Measurements from ENCODE around the gene SPTBN2.
"Not testable (repeated sequence)": the region's sequence is repeated elsewhere in the genome, so short reads cannot be mapped to it uniquely, and the experiment has no call there.

Gene SPTBN2

GRCh38 chr11:66724167-66724566 lies 4.8 kb downstream of the SPTBN2 start:
- DNase-seq (ENCODE audit: low read depth in 2 of 2) = not testable (repeated sequence)

DNA sequence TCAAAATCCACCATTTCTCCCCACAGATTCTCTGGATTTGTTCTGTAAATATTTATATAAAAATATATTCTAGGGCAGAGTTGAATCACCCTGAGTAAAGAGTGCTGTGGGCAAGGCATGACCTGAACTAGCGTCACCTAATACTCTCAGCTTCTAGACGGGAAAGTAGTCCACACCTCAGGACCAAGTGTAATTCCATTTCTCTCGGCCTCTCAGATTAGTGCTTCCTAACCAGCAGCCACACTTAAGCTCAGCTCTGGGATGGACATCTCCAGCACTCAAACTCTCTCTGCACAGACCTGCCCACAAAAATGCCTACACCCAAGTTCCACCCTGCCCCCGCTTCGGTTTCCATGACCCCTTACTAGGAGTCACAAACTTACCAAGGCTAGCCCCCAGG lies 5.3 kb downstream of the SPTBN2 start:
- no peak for DNase-seq (ENCODE audit: low read depth in 2 of 2)

GRCh38 chr11:66722745-66723651 lies 6.0 kb downstream of the SPTBN2 start:
- DNase-seq (ENCODE audit: low read depth in 2 of 2) = no peak

DNA sequence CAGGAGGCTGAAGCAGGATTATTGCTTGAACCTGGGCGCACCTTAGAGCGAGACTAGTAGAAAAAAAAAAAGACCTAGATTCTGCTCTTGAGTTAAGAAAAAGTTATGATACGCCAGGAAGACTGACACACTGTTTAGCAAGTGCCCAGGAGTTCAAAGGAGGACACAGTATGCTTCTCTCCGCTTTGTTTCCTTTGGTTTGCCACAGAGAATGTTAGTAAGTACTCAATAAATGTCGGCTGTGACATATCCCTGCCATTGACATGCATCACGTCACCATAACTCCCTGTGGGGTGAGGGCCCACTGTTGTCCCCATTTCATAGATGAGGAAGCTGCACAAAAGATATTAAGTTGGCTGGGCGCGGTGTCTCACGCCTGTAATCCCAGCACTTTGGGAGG lies 7.1 kb downstream of the SPTBN2 start:
- DNase-seq (ENCODE audit: low read depth in 2 of 2) = no peak

- DNase-seq (ENCODE audit: low read depth in 2 of 2) = no peak
These were observed 8.0 kb downstream of the SPTBN2 start for GRCh38 chr11:66720899-66721470.

DNA sequence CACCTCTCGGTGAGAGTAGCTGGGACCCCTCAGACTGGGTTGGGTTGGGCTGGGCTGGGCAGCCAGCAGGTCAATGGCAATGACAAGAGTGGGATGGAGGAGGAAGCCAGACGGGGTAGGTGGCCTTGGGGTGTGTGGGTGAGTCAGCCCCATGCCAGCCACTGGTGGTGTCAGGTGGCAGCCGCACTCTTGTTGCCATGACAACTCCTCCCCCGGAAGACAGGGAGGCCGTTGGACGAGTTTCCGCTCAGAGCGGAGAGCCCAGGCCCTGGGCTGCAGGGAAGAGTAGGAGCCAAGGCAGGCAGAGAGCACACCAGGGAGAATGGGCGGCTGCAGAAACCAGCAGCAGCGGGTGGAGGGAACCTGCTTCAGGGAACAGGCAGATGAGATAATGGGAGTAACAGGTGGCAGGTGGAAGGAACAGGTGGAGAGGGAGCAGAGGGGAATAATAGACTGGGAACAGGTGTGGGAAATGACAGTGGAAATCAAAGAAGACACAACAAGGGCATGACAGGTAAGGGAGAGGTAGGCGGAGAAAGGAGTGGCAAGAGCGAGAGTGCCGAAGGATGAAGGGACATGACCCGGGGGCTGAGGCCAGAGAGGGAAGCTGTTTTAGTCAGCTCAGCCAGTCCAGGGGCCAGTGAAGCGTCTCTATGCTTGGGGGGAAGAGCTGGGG lies 8.7 kb downstream of the SPTBN2 start:
- DNase-seq (ENCODE audit: low read depth in 2 of 2) = peak in 1 of 2 donors; percentile 9

GRCh38 chr11:66719111-66719872 lies 9.7 kb downstream of the SPTBN2 start:
- no peak for DNase-seq (ENCODE audit: low read depth in 2 of 2)

DNA sequence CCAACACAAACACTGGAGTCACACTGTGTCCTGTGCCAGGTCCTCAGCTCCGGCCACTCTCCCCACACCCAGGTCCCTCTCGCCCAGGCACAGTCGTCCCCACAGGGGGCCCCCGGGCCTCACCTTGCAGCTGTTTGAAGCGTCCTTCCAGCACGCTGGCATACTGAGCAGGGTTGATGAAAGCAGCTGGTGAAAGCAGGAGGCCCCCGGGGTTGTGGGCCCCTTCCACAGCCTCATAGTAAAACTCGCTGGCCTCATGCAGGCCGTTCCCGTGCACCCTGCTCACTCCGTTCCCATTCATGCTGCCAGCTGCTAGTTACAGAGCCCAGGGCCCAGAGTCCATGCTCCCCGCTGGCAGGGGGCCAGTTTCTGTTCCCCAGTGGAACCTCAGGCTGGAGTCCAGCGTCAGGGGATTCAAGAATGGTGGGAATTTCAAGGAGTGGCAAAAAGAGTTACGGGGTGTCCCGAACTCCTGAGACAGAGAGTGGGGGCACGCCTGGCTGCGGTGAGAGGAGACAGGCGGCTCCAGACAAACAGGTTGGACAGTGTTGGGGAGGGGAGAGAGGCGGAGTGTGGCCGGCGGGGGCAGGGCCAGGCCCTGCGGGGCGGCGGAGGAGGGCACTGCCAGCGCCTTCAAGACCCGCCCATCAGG lies 10.6 kb downstream of the SPTBN2 start:
- no peak for DNase-seq (ENCODE audit: low read depth in 2 of 2)

DNA sequence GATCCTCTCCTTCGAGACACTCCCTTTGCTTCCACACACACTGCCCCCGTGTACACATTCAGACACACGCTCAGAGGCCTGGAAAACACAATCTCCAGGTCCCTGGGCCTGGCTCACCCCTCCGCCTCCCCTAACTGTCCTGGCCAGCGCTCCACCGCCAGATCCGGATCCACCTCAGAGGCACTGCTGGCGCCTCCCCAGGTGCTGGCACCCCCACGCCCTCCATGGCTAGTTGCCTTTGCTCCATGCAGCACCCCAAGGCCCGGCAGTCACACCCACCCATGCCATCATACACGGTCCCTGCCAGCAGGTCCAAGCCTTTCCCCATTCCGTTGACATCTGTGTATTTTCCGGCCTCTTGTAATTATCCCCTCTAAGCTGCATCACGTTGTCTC lies 11.1 kb downstream of the SPTBN2 start:
- no peak for DNase-seq (ENCODE audit: low read depth in 2 of 2)

DNA sequence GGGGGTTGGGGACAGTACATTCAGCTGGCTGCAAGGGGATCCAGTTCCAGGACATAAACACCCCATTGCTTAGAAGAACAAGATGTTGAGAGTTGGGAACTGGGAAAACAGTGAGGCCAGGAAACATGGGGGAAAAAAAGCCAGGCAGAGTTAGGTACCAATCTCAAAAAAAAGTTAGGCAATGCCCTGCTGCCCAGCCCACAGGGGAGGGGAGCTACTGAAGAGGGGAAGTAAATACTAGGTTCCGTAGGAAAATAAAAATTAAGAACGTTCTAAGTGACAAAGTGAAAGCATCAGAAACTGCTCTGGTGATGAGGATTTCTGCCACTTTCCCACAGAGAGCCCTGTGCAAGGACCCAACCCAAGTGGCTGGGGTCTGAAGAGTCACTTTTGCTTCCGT lies 12.0 kb downstream of the SPTBN2 start:
- DNase-seq (ENCODE audit: low read depth in 2 of 2) = no peak

DNA sequence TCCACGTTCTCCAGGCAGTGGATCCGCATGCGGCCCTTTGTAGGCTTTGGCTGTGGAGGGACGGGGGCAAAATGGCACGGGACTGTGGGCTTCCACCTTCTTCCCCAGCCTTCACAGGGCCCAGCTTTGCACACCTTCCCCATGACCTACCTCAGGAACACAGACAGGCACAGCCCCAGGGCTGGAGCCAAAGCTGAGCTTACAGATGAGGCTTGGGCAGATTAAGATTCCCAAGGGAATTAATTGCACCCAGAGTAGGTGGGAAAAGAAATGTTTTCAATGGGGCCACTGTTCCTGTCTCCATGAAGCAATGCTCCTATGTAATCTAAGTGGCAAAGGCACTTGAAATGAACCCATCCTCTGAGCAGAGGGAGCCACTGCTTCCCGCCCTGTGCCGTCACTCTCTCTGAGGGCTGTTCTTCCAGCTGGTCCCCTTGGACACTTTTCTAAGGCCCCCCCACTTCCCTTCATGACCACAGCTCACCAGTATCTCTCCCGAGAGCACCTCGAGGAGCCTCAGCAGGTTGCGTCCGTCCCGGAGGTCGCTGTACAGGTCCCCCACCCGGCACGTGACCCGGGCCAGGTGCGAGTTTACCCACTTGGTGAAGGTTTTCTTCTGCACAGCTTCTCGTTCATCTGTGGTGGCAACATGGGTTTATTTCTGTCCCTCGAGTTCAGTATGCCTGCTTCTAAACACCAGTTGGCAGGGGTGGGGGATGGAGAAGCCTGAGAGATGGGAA lies 13.5 kb downstream of the SPTBN2 start:
- no peak for DNase-seq (ENCODE audit: low read depth in 2 of 2)

DNA sequence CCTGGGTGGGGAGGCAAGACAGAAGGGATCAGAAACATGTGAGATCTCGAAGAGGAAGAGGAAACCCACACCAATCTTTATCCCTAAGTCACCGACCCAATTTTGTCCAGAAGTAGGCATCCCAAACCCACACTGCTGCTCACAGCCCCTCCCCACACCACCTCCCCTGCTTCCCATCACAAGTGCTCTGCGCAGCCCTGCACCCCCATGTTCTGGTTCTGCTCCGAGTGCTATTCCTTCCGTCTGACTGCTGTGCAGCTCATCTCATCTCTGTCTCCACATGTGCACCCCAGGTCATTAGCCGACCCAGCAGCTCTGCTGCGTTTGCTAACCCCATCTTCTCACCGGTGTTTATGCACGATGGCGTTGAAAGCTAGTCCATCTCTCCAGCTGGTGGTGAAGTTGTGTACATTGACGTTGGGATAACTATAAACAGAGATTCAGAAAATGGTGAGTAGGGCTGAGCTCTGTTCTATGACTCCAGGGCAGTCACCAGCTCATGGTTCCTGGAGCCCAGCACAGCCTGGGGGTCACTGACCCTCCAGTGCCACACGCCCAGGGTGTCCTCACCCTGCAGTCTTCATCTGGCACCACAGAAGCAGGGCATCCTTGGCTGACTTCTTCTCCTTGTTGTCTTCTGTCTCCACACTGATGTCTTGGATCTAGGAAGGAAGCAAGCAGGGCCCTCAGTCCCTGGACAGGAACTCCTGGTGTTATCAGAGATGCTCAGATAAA lies 15.1 kb downstream of the SPTBN2 start:
- DNase-seq (ENCODE audit: low read depth in 2 of 2) = no peak

DNA sequence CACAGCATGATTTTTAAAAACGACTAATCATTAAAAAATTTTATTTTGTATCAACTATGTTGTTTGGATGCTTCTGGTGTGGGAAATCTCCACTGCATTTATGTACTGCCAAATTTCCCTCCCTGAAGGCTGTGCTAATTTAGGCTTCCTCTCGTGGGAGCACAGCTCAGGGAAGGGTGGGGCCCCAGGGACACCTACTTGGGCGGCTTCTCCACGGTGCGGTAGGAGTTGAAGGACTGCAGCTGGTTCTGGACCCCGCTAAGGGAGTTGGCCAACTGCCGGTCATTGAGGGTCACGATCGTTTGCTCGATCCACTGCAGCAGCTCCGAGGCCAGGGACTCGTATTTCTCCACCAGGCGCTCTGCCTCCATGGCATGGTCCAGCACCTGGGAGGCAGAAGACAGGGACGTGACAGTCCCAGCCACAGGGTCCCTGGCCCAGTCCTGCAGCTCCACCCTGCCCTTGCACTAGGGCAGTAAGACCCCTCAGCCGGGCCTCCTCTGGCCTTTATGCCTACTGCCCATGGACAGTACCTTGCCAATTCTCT lies 18.6 kb downstream of the SPTBN2 start:
- DNase-seq (ENCODE audit: low read depth in 2 of 2) = no peak

GRCh38 chr11:66708701-66709100 lies 20.3 kb downstream of the SPTBN2 start:
- DNase-seq (ENCODE audit: low read depth in 2 of 2) = no peak

DNA sequence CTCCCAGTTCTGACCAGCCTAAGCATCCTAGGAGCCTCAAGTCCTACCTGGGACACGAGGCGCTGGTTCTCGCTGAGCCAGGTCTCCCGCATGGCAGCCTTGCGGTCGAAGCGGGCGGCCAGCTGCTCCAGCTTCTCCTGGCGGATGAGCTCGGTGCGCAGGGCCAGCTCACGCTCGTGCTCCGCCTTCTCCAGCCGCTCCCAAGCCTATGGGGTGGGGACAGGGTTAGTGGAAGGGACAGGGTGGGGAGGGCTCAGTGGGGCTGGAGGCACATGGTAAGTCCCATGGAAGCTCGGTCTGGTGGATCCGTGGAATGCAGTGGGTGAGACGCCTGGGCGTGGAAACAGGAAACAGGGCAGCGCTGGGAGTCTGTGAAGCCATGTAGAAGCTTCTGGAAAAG lies 20.9 kb downstream of the SPTBN2 start:
- no peak for DNase-seq (ENCODE audit: low read depth in 2 of 2)

DNA sequence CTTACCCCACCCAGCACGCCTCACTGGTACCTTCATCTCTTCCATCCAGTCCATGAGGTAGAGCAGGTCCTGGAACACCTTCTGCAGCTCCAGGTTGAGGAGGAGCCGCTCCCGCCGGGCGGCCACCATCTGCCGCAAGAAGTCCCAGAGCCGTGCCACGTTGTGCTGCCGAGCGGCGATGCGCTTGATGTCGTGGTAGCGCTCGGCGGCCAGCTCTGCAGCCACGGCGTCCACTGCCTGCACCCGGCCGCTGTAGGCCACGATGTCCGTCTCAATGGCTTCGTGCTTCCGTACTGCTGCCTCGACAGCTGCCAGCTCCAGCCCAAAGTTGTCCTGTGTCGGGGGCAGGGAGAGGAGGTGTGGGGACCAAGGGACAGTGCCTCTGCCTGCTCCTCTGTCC lies 21.5 kb downstream of the SPTBN2 start:
- no peak for DNase-seq (ENCODE audit: low read depth in 2 of 2)

GRCh38 chr11:66706989-66707388 lies 22.0 kb downstream of the SPTBN2 start:
- DNase-seq (ENCODE audit: low read depth in 2 of 2) = no peak

GRCh38 chr11:66705587-66706335 lies 23.3 kb downstream of the SPTBN2 start:
- no peak for DNase-seq (ENCODE audit: low read depth in 2 of 2)
